ENCODE results near the gene SNN. TPM values are rescaled to one million over a fixed set of nuclear protein-coding genes. Genes with fewer than 3 reads are reported as not detected.

Gene SNN
- total RNA-seq, 1 experiment from 2014 or later, result 65.2 TPM

GRCh38 chr16:11712122-11712521, 43.9 kb downstream of the SNN start (continued):
- TF ChIP-seq, protein P1, sequence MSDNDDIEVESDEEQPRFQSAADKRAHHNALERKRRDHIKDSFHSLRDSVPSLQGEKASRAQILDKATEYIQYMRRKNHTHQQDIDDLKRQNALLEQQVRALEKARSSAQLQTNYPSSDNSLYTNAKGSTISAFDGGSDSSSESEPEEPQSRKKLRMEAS (CRISPR knock-in tag; IDR thresholded peaks at IDR 0.05), result no peak
- no peak for TF ChIP-seq ERG (CRISPR knock-in tag; IDR thresholded peaks at IDR 0.05)
- TF ChIP-seq GABPB1 (CRISPR knock-in tag; IDR thresholded peaks at IDR 0.05), result no peak
- no peak for TF ChIP-seq CBFB (CRISPR knock-in tag; IDR thresholded peaks at IDR 0.05; ENCODE audit: low read depth)
- no peak for TF ChIP-seq RELA (CRISPR knock-in tag; IDR thresholded peaks at IDR 0.05; ENCODE audit: borderline replicate concordance)
- no peak for TF ChIP-seq SMAD3 (CRISPR knock-in tag; IDR thresholded peaks at IDR 0.05; ENCODE audit: borderline replicate concordance)
- no peak for TF ChIP-seq ZNF416 (CRISPR knock-in tag; IDR thresholded peaks at IDR 0.05)
- TF ChIP-seq NFATC4 (CRISPR knock-in tag; IDR thresholded peaks at IDR 0.05), result no peak
- no peak for TF ChIP-seq ETV6 (CRISPR knock-in tag; IDR thresholded peaks at IDR 0.05)
- TF ChIP-seq, protein P2, sequence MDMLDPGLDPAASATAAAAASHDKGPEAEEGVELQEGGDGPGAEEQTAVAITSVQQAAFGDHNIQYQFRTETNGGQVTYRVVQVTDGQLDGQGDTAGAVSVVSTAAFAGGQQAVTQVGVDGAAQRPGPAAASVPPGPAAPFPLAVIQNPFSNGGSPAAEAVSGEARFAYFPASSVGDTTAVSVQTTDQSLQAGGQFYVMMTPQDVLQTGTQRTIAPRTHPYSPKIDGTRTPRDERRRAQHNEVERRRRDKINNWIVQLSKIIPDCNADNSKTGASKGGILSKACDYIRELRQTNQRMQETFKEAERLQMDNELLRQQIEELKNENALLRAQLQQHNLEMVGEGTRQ (CRISPR knock-in tag; IDR thresholded peaks at IDR 0.05), result no peak
- TF ChIP-seq, protein P3, sequence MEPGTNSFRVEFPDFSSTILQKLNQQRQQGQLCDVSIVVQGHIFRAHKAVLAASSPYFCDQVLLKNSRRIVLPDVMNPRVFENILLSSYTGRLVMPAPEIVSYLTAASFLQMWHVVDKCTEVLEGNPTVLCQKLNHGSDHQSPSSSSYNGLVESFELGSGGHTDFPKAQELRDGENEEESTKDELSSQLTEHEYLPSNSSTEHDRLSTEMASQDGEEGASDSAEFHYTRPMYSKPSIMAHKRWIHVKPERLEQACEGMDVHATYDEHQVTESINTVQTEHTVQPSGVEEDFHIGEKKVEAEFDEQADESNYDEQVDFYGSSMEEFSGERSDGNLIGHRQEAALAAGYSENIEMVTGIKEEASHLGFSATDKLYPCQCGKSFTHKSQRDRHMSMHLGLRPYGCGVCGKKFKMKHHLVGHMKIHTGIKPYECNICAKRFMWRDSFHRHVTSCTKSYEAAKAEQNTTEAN (CRISPR knock-in tag; IDR thresholded peaks at IDR 0.05), result no peak

GRCh38 chr16:11715246-11715947, 47.1 kb downstream of the SNN start:
- H3K36me3 Mint-ChIP-seq, result peaks cover 6% of the 10 kb centered on the region; the same call in 1 of the 2 replicates
- peaks cover 9% of the 10 kb centered on the region for H3K4me1 Mint-ChIP-seq
- ChIA-PET POLR2A (interaction anchor here (0.7 kb wide), 1 partner anchor 50 kb away, joined by 3 read pairs; no protein-coding TSS in a partner anchor), CTCF (interaction anchor here (0.6 to 2.9 kb wide), 19 partner anchors 10 to 762 kb away, joined by 3 to 53 read pairs (median 5); partner anchors contain the start of genes TXNDC11 and ZC3H7A)
- TF ChIP-seq ATF3 (CRISPR knock-in tag; conservative IDR thresholded peaks at IDR 0.05) (no peak), ZNF317 (CRISPR knock-in tag; IDR thresholded peaks at IDR 0.05; ENCODE audit: borderline replicate concordance, low read depth) (no peak), ZMAT4 (CRISPR knock-in tag; IDR thresholded peaks at IDR 0.05) (no peak), TEAD4 (CRISPR knock-in tag; IDR thresholded peaks at IDR 0.05) (no peak), ATF1 (CRISPR knock-in tag; IDR thresholded peaks at IDR 0.05) (no peak), ZNF232 (CRISPR knock-in tag; IDR thresholded peaks at IDR 0.05) (no peak), FOXP1 (CRISPR knock-in tag; IDR thresholded peaks at IDR 0.05; ENCODE audit: borderline replicate concordance) (no peak), NR2C2 (CRISPR knock-in tag; IDR thresholded peaks at IDR 0.05) (no peak), PRRX2 (CRISPR knock-in tag; IDR thresholded peaks at IDR 0.05) (no peak), ZNF138 (CRISPR knock-in tag; conservative IDR thresholded peaks at IDR 0.05) (no peak), TEAD1 (CRISPR knock-in tag; IDR thresholded peaks at IDR 0.05) (no peak), JUN (CRISPR knock-in tag; IDR thresholded peaks at IDR 0.05) (no peak), SP1 (CRISPR knock-in tag; conservative IDR thresholded peaks at IDR 0.05) (no peak), FOXJ3 (CRISPR knock-in tag; IDR thresholded peaks at IDR 0.05; ENCODE audit: borderline replicate concordance) (no peak)
- TF ChIP-seq, protein P3 (CRISPR knock-in tag; IDR thresholded peaks at IDR 0.05), result no peak
- TF ChIP-seq, protein P4, sequence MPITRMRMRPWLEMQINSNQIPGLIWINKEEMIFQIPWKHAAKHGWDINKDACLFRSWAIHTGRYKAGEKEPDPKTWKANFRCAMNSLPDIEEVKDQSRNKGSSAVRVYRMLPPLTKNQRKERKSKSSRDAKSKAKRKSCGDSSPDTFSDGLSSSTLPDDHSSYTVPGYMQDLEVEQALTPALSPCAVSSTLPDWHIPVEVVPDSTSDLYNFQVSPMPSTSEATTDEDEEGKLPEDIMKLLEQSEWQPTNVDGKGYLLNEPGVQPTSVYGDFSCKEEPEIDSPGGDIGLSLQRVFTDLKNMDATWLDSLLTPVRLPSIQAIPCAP (CRISPR knock-in tag; IDR thresholded peaks at IDR 0.05), result no peak
- TF ChIP-seq, protein P5, sequence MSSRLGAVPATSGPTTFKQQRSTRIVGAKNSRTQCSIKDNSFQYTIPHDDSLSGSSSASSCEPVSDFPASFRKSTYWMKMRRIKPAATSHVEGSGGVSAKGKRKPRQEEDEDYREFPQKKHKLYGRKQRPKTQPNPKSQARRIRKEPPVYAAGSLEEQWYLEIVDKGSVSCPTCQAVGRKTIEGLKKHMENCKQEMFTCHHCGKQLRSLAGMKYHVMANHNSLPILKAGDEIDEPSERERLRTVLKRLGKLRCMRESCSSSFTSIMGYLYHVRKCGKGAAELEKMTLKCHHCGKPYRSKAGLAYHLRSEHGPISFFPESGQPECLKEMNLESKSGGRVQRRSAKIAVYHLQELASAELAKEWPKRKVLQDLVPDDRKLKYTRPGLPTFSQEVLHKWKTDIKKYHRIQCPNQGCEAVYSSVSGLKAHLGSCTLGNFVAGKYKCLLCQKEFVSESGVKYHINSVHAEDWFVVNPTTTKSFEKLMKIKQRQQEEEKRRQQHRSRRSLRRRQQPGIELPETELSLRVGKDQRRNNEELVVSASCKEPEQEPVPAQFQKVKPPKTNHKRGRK (CRISPR knock-in tag; IDR thresholded peaks at IDR 0.05; ENCODE audit: borderline replicate concordance), result no peak
- ATAC-seq, result no peak
- H3K9me3 Mint-ChIP-seq, result no peaks in the 10 kb centered on the region
- H3K4me3 Mint-ChIP-seq, result no peak overlapping the region
- H3K27ac Mint-ChIP-seq, result no peak overlapping the region
- no peak for DNase-seq (ENCODE audit: low spot score)
- no peaks in the 10 kb centered on the region for H3K27me3 Mint-ChIP-seq (ENCODE audit: low read depth)
